H1 (cell line): ENCODE measurements around the gene THPO. TPM values are rescaled to one million over a fixed set of nuclear protein-coding genes. Genes with fewer than 3 reads are reported as not detected.

Experiments used
- CTCF ChIA-PET: fragments of 300-600 bp; sonication (Branson Sonifier 250); formaldehyde crosslinking; loops from one replicate; lab custom pipeline; 2021; ENCODE audit not compliant: partially characterized antibody; lab: Charles Lee
- POLR2A ChIA-PET: fragments of 300-600 bp; sonication (Branson Sonifier 250); formaldehyde crosslinking; loops from one replicate; lab custom pipeline; 2021; ENCODE audit warnings: inconsistent platforms; ENCODE audit not compliant: partially characterized antibody; lab: Charles Lee
- DNase-seq, 2 experiments: peaks; one replicate each; pipeline versions ENCODE4 v3.0.0 to v3.0.0-alpha.2; 2010 to 2022; ENCODE audit warnings: low spot score in 2 of 2, low read depth in 1 of 2, mixed read lengths in 1 of 2
- FAIRE-seq: peaks from 2 replicates; lab custom pipeline; 2011; peaks lifted over from hg19 to GRCh38; lab: Jason Lieb, UNC
- H2AFZ ChIP-seq: 2 replicates; pipeline ENCODE4 v1.8.1; 2012; ENCODE audit warnings: low read length, inconsistent platforms
- H2AK5ac ChIP-seq: 2 replicates; pipeline ENCODE4 v1.6.1; 2013; ENCODE audit warnings: low read depth, low read length
- H2BK120ac ChIP-seq: replicated peaks from 2 replicates; pipeline ENCODE3; 2013; ENCODE audit warnings: low read depth, low read length, inconsistent platforms
- H2BK12ac ChIP-seq: 2 replicates; pipeline ENCODE4 v1.6.1; 2013; ENCODE audit warnings: low read depth, low read length
- H2BK15ac ChIP-seq: 2 replicates; pipeline ENCODE4 v1.6.1; 2013; ENCODE audit warnings: low read length
- H2BK20ac ChIP-seq: 2 replicates; pipeline ENCODE4 v1.6.1; 2013; ENCODE audit warnings: low read length
- H2BK5ac ChIP-seq: 2 replicates; pipeline ENCODE4 v1.6.1; 2013; ENCODE audit warnings: low read depth, low read length
- H3K14ac ChIP-seq: 2 replicates; pipeline ENCODE4 v1.6.1; 2013; ENCODE audit warnings: inconsistent platforms; ENCODE audit not compliant: insufficient read length
- H3K18ac ChIP-seq: 2 replicates; pipeline ENCODE4 v1.6.1; 2013; ENCODE audit warnings: low read length; ENCODE audit errors: extremely low read depth
- H3K23ac ChIP-seq: 2 replicates; pipeline ENCODE4 v1.6.1; 2013; ENCODE audit warnings: inconsistent platforms; ENCODE audit not compliant: insufficient read length
- H3K23me2 ChIP-seq: 2 replicates; pipeline ENCODE4 v1.6.1; 2013; ENCODE audit warnings: low read depth, low read length
- H3K27ac ChIP-seq: 2 replicates; pipeline ENCODE4 v1.6.1; 2011; ENCODE audit warnings: low read depth, low read length, inconsistent platforms
- H3K27me3 ChIP-seq, 4 experiments: replicated peaks in 1 of 4; 1 replicate in 1 of 4; 2 replicates in 3 of 4; pipeline versions ENCODE4 v1.6.1 to v1.8.1; 2011 to 2013; ENCODE audit warnings: low read length in 3 of 4, mild to moderate bottlenecking in 3 of 4, inconsistent platforms in 2 of 4, mixed read lengths in 2 of 4, moderate library complexity in 1 of 4; ENCODE audit not compliant: control insufficient read depth in 3 of 4, insufficient read depth in 3 of 4; ENCODE audit errors: extremely low read depth in 1 of 4
- H3K36me3 ChIP-seq, 4 experiments: 2 replicates each; pipeline versions ENCODE4 v1.6.1 to v1.8.1; 2011 to 2013; ENCODE audit warnings: mild to moderate bottlenecking in 4 of 4, low read length in 3 of 4, moderate library complexity in 2 of 4, control low read depth in 1 of 4, inconsistent platforms in 1 of 4; ENCODE audit not compliant: insufficient read depth in 4 of 4, control insufficient read depth in 2 of 4
- H3K4ac ChIP-seq: replicated peaks from 2 replicates; pipeline ENCODE3; 2013; ENCODE audit warnings: low read length, low read depth, mixed read lengths, inconsistent platforms; ENCODE audit not compliant: insufficient read length
- H3K4me1 ChIP-seq, 4 experiments: replicated peaks in 1 of 4; 1 replicate in 1 of 4; 2 replicates in 3 of 4; pipeline versions ENCODE4 v1.6.1 to v1.8.1; 2011 to 2013; ENCODE audit warnings: low read length in 3 of 4, inconsistent platforms in 2 of 4, mixed read lengths in 1 of 4; ENCODE audit not compliant: insufficient read depth in 4 of 4, control insufficient read depth in 3 of 4
- H3K4me2 ChIP-seq, 2 experiments: 2 replicates each; pipeline versions ENCODE4 v1.6.1 to v1.8.1; 2011 to 2013; ENCODE audit warnings: low read depth in 2 of 2, low read length in 2 of 2, control low read depth in 1 of 2, inconsistent platforms in 1 of 2, mild to moderate bottlenecking in 1 of 2; ENCODE audit not compliant: insufficient read depth in 1 of 2
- H3K4me3 ChIP-seq, 4 experiments: fragments of 200-600, 300-600 bp in 1 of 4; sonication (generic), shearing (Covaris generic), sonication (Bioruptor Twin) in 1 of 4; 2 replicates each; pipeline versions ENCODE4 v1.5.1 to v1.8.1; 2011 to 2016; ENCODE audit warnings: low read length in 4 of 4, low read depth in 3 of 4, control low read depth in 2 of 4, inconsistent platforms in 2 of 4, mild to moderate bottlenecking in 2 of 4, mixed read lengths in 1 of 4, moderate library complexity in 1 of 4; ENCODE audit not compliant: insufficient read depth in 2 of 4; ENCODE audit errors: extremely low read depth in 1 of 4
- H3K56ac ChIP-seq: replicated peaks from 2 replicates; pipeline ENCODE3; 2013; ENCODE audit warnings: low read depth, mild to moderate bottlenecking, mixed read lengths, low read length, inconsistent platforms; ENCODE audit not compliant: insufficient read length
- H3K79me1 ChIP-seq: 2 replicates; pipeline ENCODE4 v1.6.1; 2013; ENCODE audit warnings: low read depth, low read length, control low read depth
- H3K79me2 ChIP-seq, 2 experiments: 2 replicates each; pipeline versions ENCODE4 v1.6.1 to v1.8.1; 2012 to 2013; ENCODE audit warnings: low read length in 2 of 2, mild to moderate bottlenecking in 2 of 2, inconsistent platforms in 1 of 2; ENCODE audit not compliant: insufficient read depth in 2 of 2, control insufficient read depth in 1 of 2
- H3K9ac ChIP-seq, 4 experiments: replicated peaks in 1 of 4; 1 replicate in 1 of 4; 2 replicates in 3 of 4; pipeline versions ENCODE4 v1.6.1 to v1.8.1; 2011 to 2013; ENCODE audit warnings: low read depth in 3 of 4, low read length in 3 of 4, control low read depth in 2 of 4, mild to moderate bottlenecking in 2 of 4, moderate library complexity in 2 of 4, inconsistent platforms in 1 of 4; ENCODE audit errors: extremely low read depth in 1 of 4
- H3K9me3 ChIP-seq, 2 experiments: 2 replicates each; pipeline versions ENCODE4 v1.6.1 to v1.8.1; 2012 to 2013; ENCODE audit warnings: mild to moderate bottlenecking in 2 of 2, moderate library complexity in 2 of 2, control low read depth in 1 of 2, inconsistent platforms in 1 of 2, low read depth in 1 of 2, low read length in 1 of 2, mixed read lengths in 1 of 2; ENCODE audit not compliant: insufficient read depth in 2 of 2
- H4K20me1 ChIP-seq, 2 experiments: replicated peaks in 1 of 2; 2 replicates each; pipeline versions ENCODE3 to v1.8.1; 2011 to 2013; ENCODE audit warnings: inconsistent platforms in 2 of 2, low read length in 2 of 2, mild to moderate bottlenecking in 1 of 2; ENCODE audit not compliant: insufficient read depth in 2 of 2, control insufficient read depth in 1 of 2
- H4K5ac ChIP-seq: 2 replicates; pipeline ENCODE4 v1.6.1; 2013; ENCODE audit warnings: low read length, low read depth, mixed read lengths, inconsistent platforms; ENCODE audit not compliant: insufficient read length
- H4K8ac ChIP-seq: 2 replicates; pipeline ENCODE4 v1.8.0; 2013; ENCODE audit warnings: mild to moderate bottlenecking, moderate library complexity, low read length, inconsistent platforms; ENCODE audit not compliant: insufficient read depth; ENCODE audit errors: extremely low read depth
- H4K91ac ChIP-seq: replicated peaks from 2 replicates; pipeline ENCODE3; 2013; ENCODE audit warnings: low read length, mixed read lengths, inconsistent platforms; ENCODE audit not compliant: insufficient read length
- ASH2L ChIP-seq: fragments of 200-600, 300-600 bp; sonication (generic); IDR thresholded peaks from one replicate; pipeline ENCODE4 v1.7.1; 2017; ENCODE audit warnings: low read length
- GABPA ChIP-seq: IDR thresholded peaks from 2 replicates; pipeline ENCODE4 v1.6.1; 2011; ENCODE audit warnings: mild to moderate bottlenecking, low read length, moderate library complexity, borderline replicate concordance; ENCODE audit not compliant: insufficient read depth
- JUN ChIP-seq: IDR thresholded peaks from 2 replicates; pipeline ENCODE4 v1.6.1; 2011; ENCODE audit warnings: low read depth, mild to moderate bottlenecking, improper control_type of control experiment, low read length
- KDM5A ChIP-seq: fragments of 200-600 bp; IDR thresholded peaks from 2 replicates; pipeline ENCODE4 v1.7.1; 2012; ENCODE audit warnings: mild to moderate bottlenecking, low read length, inconsistent platforms, mixed read lengths
- POU5F1 ChIP-seq: IDR thresholded peaks from 2 replicates; pipeline ENCODE4 v1.6.1; 2011; ENCODE audit warnings: low read depth, mild to moderate bottlenecking, low read length, moderate library complexity
- SAP30 ChIP-seq: fragments of 300-600 bp; sonication (generic); IDR thresholded peaks from 2 replicates; pipeline ENCODE4 v1.7.1; 2012; ENCODE audit warnings: low read length, moderate library complexity, mild to moderate bottlenecking, inconsistent platforms; ENCODE audit not compliant: insufficient read depth, insufficient replicate concordance
- SIN3A ChIP-seq, 2 experiments: IDR thresholded peaks in 1 of 2; conservative IDR thresholded peaks in 1 of 2; 2 replicates each; pipeline ENCODE4 v1.6.1; 2011 to 2012; ENCODE audit warnings: low read length in 2 of 2, improper control_type of control experiment in 1 of 2, low read depth in 1 of 2, mild to moderate bottlenecking in 1 of 2
- SIX5 ChIP-seq: IDR thresholded peaks from 2 replicates; pipeline ENCODE4 v1.6.1; 2011; ENCODE audit warnings: mild to moderate bottlenecking, low read depth, low read length
- WGBS, 2 experiments: shearing (Covaris generic) in 1 of 2; methylation state at CpG; one replicate each; pipeline versions ENCODE4 v1.1.6 to v1.1.7; 2013 to 2015; ENCODE audit warnings: low lambda C conversion rate in 2 of 2, mixed read lengths in 2 of 2, inconsistent platforms in 1 of 2, low coverage in 1 of 2, missing lambda C conversion rate in 1 of 2; ENCODE audit not compliant: insufficient replicate concordance in 2 of 2, insufficient coverage in 1 of 2, insufficient read length in 1 of 2; ENCODE audit errors: extremely low coverage in 1 of 2, missing lambda C conversion rate in 1 of 2; 5-methylcytosine and 5-hydroxymethylcytosine counted together
- long read RNA-seq, 2 experiments: library from RNA in 1 of 2; library from capped mRNA in 1 of 2; stranded (forward); transcript quantifications; one replicate each; pipeline ENCODE4 v2.0.0, GENCODE V29; 2021; ENCODE audit warnings: inconsistent platforms in 1 of 2
- polyA minus RNA-seq, 3 experiments: library from RNA; depleted of rRNA, polyadenylated mRNA; stranded (reverse); fragments of >200 nt; gene quantifications; 1 replicate in 2 of 3; 2 replicates in 1 of 3; pipeline ENCODE4 v1.2.3, GENCODE V29; 2011
- polyA plus RNA-seq, 7 experiments: library from polyadenylated mRNA; depleted of rRNA in 3 of 7; stranded (reverse) in 5 of 7; unstranded in 2 of 7; fragments of >200 nt in 5 of 7; fragments of 200-250 nt in 2 of 7; gene quantifications; 1 replicate in 5 of 7; 2 replicates in 1 of 7; 4 replicates in 1 of 7; pipeline versions ENCODE4 v1.2.1 to v1.2.3, GENCODE V29; 2011 to 2013; ENCODE audit warnings: missing spikeins in 2 of 7, mixed read lengths in 2 of 7
- total RNA-seq: library from RNA; stranded (reverse); fragmentation: NEBNext Ultra II Directional; extraction: Animal tissue kit (Norgen Biotek cat#: 25700); gene quantifications from 2 replicates; pipeline ENCODE4 v1.2.1, GENCODE V29; 2021

The THPO gene
- total RNA-seq: 0.40 and 1.2 TPM in 2 replicates
- 0.82 and 1.4 TPM in 2 replicates for polyA plus RNA-seq (2011; rRNA removed)
- polyA plus RNA-seq (2011; cell fraction: cytosol; rRNA removed): 0.56 TPM
- 0.94 TPM for polyA plus RNA-seq (2011; cell fraction: nucleus; rRNA removed)
- polyA plus RNA-seq (2012, experiment 1 of 2): 0.68 to 1.2 TPM (median 0.87 TPM) in 4 replicates
- polyA plus RNA-seq (2012, experiment 2 of 2): 0.66 TPM
- 0.43 TPM for polyA plus RNA-seq (2013, experiment 1 of 2)
- 0.53 TPM for polyA plus RNA-seq (2013, experiment 2 of 2)
- 0.37 and 1.0 TPM in 2 replicates for polyA minus RNA-seq (2011; rRNA and poly(A)+ RNA removed)
- polyA minus RNA-seq (2011; cell fraction: cytosol; rRNA and poly(A)+ RNA removed): 1.2 TPM
- polyA minus RNA-seq (2011; cell fraction: nucleus; rRNA and poly(A)+ RNA removed): 0.50 TPM
- long read RNA-seq, experiment 1: 0 reads
- long read RNA-seq, experiment 2: 0 reads

GRCh38 chr3:184377882-184378445 lies at the start of gene THPO:
TSS of gene THPO (minus strand) at chr3:184378207. CDS start at chr3:184376259, 1,948 bp downstream.
- H4K8ac ChIP-seq: no peak within 1 kb of the TSS; the same call in 1 of the 2 replicates
- peak within 1 kb of the TSS; percentile 56 to 93 for H3K4me2 ChIP-seq
- H2AFZ ChIP-seq: no peak within 1 kb of the TSS; the same call in 1 of the 2 replicates
- peaks cover 15% of the 10 kb centered on the region; the same call in 1 of the 2 replicates for H3K23me2 ChIP-seq
- no peaks in the 10 kb centered on the region for H3K79me1 ChIP-seq
- TF ChIP-seq JUN (no peak), SIX5 (no peak), GABPA (no peak), SAP30 (no peak), POU5F1 (no peak), ASH2L (peak; percentile 41), KDM5A (no peak), SIN3A (conservative IDR thresholded peaks at IDR 0.05 in 1 of 2, IDR thresholded peaks at IDR 0.05 in 1 of 2; ENCODE audit: low read depth in 1 of 2, low read length in 2 of 2) (no peak)
- DNase-seq: no peak
- 0 out of 2 replicates have a peak within 1 kb of the TSS, but pooled peaks have one; percentile 2 for H2BK5ac ChIP-seq
- no peak within 1 kb of the TSS for H3K56ac ChIP-seq
- no peak within 1 kb of the TSS for H3K9ac ChIP-seq
- peak within 1 kb of the TSS; percentile 5; the same call in 1 of the 2 replicates for H2BK15ac ChIP-seq
- POLR2A ChIA-PET: interaction anchor here (1.6 to 1.7 kb wide), 2 partner anchors 9 to 148 kb away, joined by 3 to 4 read pairs; no protein-coding TSS in a partner anchor
- H3K27ac ChIP-seq: no peak within 1 kb of the TSS
- no peaks in the 10 kb centered on the region for H3K36me3 ChIP-seq
- H3K4me3 ChIP-seq: peak within 1 kb of the TSS in 2 of 4 experiments; percentile 55 to 59; a peak in 3 of 8 replicates
- H4K5ac ChIP-seq: peak within 1 kb of the TSS; percentile 4
- H3K9me3 ChIP-seq: no peaks in the 10 kb centered on the region
- H3K18ac ChIP-seq: peak within 1 kb of the TSS; percentile 15; the same call in 1 of the 2 replicates
- H2AK5ac ChIP-seq: peak within 1 kb of the TSS; percentile 41; the same call in 1 of the 2 replicates
- H3K4me1 ChIP-seq: peaks cover 0 to 33% (median 27%) of the 10 kb centered on the region in 4 experiments; a peak in 6 of 7 replicates
- no peak within 1 kb of the TSS for H2BK120ac ChIP-seq
- peak within 1 kb of the TSS; percentile 82; the same call in 1 of the 2 replicates for H2BK12ac ChIP-seq
- H3K14ac ChIP-seq: no peak within 1 kb of the TSS
- peak within 1 kb of the TSS; percentile 77 for H4K91ac ChIP-seq
- peaks cover 2 to 9% of the 10 kb centered on the region in 2 experiments for H4K20me1 ChIP-seq
- CTCF ChIA-PET: interaction anchor here (1.0 to 2.1 kb wide), 13 partner anchors 8 to 400 kb away, joined by 3 to 10 read pairs (median 5); no protein-coding TSS in a partner anchor
- H2BK20ac ChIP-seq: peak within 1 kb of the TSS; percentile 38; the same call in 1 of the 2 replicates
- no peaks in the 10 kb centered on the region for H3K79me2 ChIP-seq
- H3K23ac ChIP-seq: no peak within 1 kb of the TSS
- 50% methylated on average over 6 of the region's 7 CpGs; no CpG with 5 or more reads in 1 of the 2 experiments for WGBS, 2 experiments
- H3K4ac ChIP-seq: no peak within 1 kb of the TSS
- H3K27me3 ChIP-seq: peaks cover 31 to 46% (median 44%) of the 10 kb centered on the region in 4 experiments
- FAIRE-seq: peak; percentile 32
